Limb (tissue), 2 donors: ENCODE data around the gene LINC00237.

Experiments
- DNase-seq, 2 donors: peaks; one replicate each; pipeline ENCODE4 v3.0.0-alpha.2; 2016; ENCODE audit errors: extremely low spot score in 2 of 2

Gene LINC00237

GRCh38 chr20:21099751-21100577 is 6.2 kb downstream of the LINC00237 start:
- DNase-seq: peak in 1 of 2 donors; percentile 64

- DNase-seq: no peak
Observed at GRCh38 chr20:21096321-21097043, 9.7 kb downstream of the LINC00237 start.

DNA sequence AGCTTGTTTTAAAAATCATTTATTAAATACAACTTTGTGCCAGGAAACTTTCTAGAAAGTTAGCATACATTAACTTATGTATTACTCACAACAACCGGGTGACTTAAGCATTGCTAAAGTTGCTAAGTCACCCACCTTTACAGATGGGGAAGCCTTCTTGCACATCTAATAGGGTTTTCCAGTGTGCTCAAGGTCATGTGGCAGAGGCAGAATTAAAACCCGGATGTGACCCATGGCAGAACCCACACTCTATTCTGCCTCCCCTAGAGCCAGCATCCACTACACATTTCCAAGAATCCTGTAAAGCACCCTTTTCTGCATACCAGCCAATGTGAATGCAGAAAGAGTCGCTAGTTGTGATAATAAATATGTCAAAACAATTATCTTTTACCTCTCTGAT is 13.4 kb downstream of the LINC00237 start:
- no peak for DNase-seq

DNA sequence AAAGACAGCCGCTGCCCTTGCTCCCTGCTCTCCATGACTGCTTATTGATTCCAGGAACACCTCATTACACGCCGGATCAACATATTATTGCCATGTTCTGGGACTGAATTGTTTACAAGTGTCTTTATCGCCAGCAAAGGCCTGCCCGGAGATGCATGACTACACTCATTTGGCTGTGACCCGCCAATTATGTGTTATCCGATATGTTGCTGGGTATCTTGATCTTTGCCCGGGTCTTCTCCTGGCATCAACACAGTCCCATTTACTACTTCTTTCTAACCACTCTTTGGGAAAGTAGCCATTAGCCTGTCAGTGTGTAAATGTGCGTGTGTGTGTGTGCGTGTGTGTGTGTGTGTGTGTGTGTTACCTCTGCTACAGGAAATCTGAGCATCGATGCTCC is 15.4 kb downstream of the LINC00237 start:
- no peak for DNase-seq

- no peak for DNase-seq
Observed at GRCh38 chr20:21090111-21090618, 16.0 kb downstream of the LINC00237 start.

GRCh38 chr20:21089391-21089790 is 16.8 kb downstream of the LINC00237 start:
- DNase-seq: no peak

- no peak for DNase-seq
Observed at GRCh38 chr20:21087862-21088540, 18.2 kb downstream of the LINC00237 start.

DNA sequence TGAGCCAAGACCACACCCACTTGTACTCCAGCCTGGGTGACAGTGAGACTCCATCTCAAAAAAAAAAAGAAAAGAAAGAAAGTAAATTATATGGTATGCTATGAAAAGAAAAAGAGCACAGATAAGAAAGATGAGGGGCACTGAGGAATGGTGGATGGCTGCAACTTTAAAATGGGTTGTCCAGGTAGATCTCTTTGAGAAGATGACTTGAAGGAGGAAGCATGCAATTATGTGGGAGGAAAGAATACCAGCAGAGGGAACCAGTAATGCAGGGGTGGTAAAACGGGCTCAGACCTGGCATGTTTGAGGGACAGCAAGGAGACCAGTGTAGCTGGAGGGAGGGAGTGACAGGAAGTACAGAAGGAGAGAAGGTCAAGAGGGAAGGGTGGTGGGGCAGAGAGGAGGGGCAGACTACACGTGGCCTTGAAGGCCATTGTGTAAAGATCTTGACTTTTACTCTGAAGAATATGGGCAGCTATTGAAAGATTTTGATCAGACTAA is 22.3 kb downstream of the LINC00237 start:
- DNase-seq: no peak

- no peak for DNase-seq
Observed at GRCh38 chr20:21082584-21082983, 23.6 kb downstream of the LINC00237 start.

GRCh38 chr20:21077809-21078345 is 28.3 kb downstream of the LINC00237 start:
- no peak for DNase-seq

GRCh38 chr20:21076073-21076472 is 30.1 kb downstream of the LINC00237 start:
- no peak for DNase-seq

- DNase-seq: no peak
Observed at GRCh38 chr20:21075471-21075870, 30.7 kb downstream of the LINC00237 start.

DNA sequence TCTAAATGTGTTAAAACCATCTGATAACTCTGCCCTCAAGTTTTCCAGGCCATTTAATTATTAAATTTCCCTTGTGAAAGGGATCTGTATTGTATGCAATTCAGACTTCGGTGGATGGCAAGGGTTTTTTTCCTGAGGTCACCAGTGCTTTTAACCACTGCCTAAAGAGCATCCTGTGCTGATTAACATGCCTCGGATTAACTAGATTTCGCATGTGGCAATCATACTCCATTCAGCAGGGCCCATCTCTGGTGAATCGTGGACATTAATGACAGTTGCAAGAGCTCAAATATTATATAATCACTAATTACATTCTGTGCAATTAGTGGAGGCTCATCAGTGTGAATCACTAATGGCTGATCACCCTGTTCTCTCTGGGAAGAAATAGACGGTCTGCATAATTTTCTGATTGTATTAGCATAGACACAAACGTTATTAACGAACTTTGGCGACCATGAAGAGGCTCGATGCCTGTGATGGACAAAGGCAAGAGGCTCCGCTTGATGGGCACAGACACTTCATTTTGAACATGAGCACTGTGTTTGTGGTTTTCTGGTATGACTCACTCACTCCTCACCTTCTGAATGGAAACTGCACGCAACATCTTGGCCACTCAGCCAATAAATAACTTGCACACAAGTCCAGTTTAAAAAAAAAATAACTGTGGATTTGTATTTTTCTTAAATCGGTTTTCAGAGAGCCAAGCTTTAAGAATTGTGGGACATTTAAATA is 31.4 kb downstream of the LINC00237 start:
- no peak for DNase-seq

DNA sequence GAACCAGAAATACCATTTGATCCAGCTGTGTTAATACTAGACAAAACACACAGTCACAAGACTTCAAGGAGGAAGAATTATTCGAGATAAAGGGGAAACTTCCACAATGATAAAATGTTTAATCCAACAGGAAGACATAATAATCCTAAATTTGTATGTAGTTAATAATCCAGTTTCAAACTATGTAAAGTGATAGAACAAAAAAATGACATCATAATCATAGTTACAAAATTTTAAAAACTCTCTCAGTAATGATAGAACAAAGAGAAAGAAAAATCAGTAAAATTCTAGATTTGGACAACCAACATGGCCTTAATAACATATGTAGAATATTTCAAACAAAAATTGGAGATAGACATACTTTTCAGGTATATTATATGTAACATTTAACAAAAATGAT is 38.9 kb downstream of the LINC00237 start:
- DNase-seq: no peak

- no peak for DNase-seq
Observed at GRCh38 chr20:21064924-21065323, 41.2 kb downstream of the LINC00237 start.

DNA sequence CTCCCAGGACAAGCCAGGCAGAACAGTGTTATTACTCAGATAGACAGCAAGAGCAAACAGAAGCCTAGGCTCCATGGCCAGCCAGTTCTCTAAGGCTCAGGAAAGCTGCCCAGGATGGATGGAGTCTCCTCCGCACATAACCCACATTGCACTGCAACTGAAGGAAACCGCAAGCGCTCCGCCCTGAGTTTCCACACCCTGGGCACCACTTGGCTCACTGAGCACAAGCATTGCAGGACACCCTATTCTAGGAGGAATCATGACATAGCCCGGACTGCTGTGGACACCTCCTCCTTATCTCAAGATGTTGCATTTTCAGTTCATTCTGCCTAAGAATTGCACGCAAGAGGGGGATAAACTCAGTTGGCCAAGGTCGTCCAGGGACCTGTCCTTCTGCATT is 42.9 kb downstream of the LINC00237 start:
- no peak for DNase-seq

DNA sequence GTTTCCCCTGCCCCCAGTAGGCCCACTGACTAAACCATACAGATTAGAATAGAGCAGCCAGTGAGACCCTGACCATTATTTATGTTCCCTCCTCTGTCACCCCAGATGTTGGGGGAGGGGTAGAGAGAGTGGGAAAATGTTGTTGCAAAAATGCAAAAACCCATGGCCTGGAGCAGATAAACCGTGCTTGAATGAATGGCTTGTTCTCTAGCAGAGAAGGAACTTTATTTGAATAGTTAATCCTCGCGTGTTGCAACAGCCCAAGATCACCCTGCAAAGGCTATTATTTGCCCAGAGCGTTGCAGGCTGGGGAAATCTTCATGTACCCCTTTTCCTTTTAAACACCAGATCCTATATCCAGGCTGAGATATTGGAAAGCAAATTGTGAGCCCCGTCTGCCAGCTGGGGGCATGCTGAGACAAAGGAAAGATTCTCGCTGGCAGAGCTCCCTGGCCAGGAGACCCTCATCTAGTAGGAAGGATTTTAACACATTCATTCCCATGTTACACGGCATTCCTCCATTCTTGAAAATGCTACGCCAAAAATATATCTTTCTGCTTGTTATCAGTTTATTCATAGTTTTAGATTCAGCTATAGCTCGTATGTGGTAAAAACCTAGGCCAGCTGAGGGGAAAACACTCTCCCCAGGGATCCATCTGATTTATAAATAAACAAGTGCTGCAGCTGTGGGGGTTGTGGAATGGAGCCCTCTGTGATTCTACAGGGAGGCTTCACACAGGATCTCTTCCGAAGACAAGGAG is 53.0 kb downstream of the LINC00237 start:
- DNase-seq: peak in 1 of 2 donors; percentile 46

GRCh38 chr20:21052686-21053001 is 53.5 kb downstream of the LINC00237 start:
- DNase-seq: no peak

- no peak for DNase-seq
Observed at GRCh38 chr20:21052241-21052640, 53.9 kb downstream of the LINC00237 start.

DNA sequence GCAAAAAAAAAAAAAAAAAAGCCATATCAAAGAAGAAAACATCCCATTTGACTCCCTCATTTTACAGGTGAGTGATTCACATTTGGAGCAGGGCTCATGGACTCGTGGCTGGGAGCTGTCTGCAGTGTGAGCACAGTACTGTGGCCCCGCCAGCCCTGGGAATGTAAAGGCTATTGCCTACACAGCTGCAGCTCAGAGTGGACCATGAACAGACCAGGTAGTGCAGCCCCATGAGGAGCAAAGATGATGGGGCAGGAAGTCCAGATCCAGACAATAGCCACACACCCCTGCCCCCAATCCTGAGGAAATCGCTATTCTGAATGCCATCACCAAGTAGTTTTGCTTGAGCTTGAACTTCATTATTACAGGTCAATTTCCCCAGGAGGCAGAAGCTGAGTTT is 55.4 kb downstream of the LINC00237 start:
- no peak for DNase-seq
